MM.1S (cell line): ENCODE data around the gene TMA16.

Experiments used
- DNase-seq: peaks from one replicate; pipeline ENCODE4 v3.0.0-alpha.2; 2015
- H2AFZ ChIP-seq: fragments of 300-600 bp; sonication (generic); 2 replicates; pipeline ENCODE4 v1.6.0; 2016; ENCODE audit warnings: antibody characterized with exemption, low read length
- H3F3A ChIP-seq: fragments of 300-600 bp; sonication (generic); 2 replicates; pipeline ENCODE4 v1.6.1; 2016; ENCODE audit warnings: mild to moderate bottlenecking, antibody characterized with exemption, low read length, moderate library complexity, mixed read lengths; ENCODE audit not compliant: insufficient read depth
- H3K27ac ChIP-seq: fragments of 300-600 bp; sonication (generic); 2 replicates; pipeline ENCODE4 v1.5.1; 2016; ENCODE audit warnings: mild to moderate bottlenecking, low read length
- H3K27me3 ChIP-seq: fragments of 300-600 bp; sonication (generic); replicated peaks from 2 replicates; pipeline ENCODE4 v1.6.0; 2016; ENCODE audit warnings: low read length; ENCODE audit not compliant: insufficient read depth
- H3K36me3 ChIP-seq: fragments of 300-600 bp; sonication (generic); replicated peaks from 2 replicates; pipeline ENCODE4 v1.6.1; 2016; ENCODE audit warnings: mild to moderate bottlenecking, low read length, mixed read lengths; ENCODE audit not compliant: insufficient read depth
- H3K4me1 ChIP-seq: fragments of 300-600 bp; sonication (generic); 2 replicates; pipeline ENCODE4 v1.6.1; 2016; ENCODE audit warnings: low read length, mixed read lengths
- H3K4me2 ChIP-seq: fragments of 300-600 bp; sonication (generic); 2 replicates; pipeline ENCODE4 v1.6.0; 2016; ENCODE audit warnings: low read depth, low read length
- H3K4me3 ChIP-seq: fragments of 300-600 bp; sonication (generic); 2 replicates; pipeline ENCODE4 v1.5.1; 2016; ENCODE audit warnings: low read length, mixed read lengths
- H3K79me2 ChIP-seq: fragments of 300-600 bp; sonication (generic); 2 replicates; pipeline ENCODE4 v1.6.1; 2016; ENCODE audit warnings: mixed run types, low read length, mixed read lengths
- H3K9ac ChIP-seq: fragments of 300-600 bp; sonication (generic); 2 replicates; pipeline ENCODE4 v1.6.1; 2016; ENCODE audit warnings: low read length, mixed read lengths
- H3K9me2 ChIP-seq: fragments of 300-600 bp; sonication (generic); replicated peaks from 2 replicates; pipeline ENCODE4 v1.6.1; 2016; ENCODE audit warnings: mild to moderate bottlenecking, low read length, mixed read lengths; ENCODE audit not compliant: insufficient read depth
- H3K9me3 ChIP-seq: fragments of 300-600 bp; sonication (generic); replicated peaks from 2 replicates; pipeline ENCODE4 v1.6.1; 2016; ENCODE audit warnings: mild to moderate bottlenecking, low read length, mixed read lengths; ENCODE audit not compliant: insufficient read depth
- H4K20me1 ChIP-seq: fragments of 300-600 bp; sonication (generic); 2 replicates; pipeline ENCODE4 v1.6.1; 2016; ENCODE audit warnings: mild to moderate bottlenecking, low read length, moderate library complexity, mixed read lengths; ENCODE audit not compliant: insufficient read depth
- EZH2 ChIP-seq: fragments of 300-600 bp; sonication (generic); optimal IDR thresholded peaks from 2 replicates; pipeline ENCODE3; 2017; ENCODE audit warnings: low read depth, mild to moderate bottlenecking, antibody characterized with exemption, low read length, mixed read lengths
- EZH2phosphoT487 ChIP-seq: fragments of 300-600 bp; sonication (generic); IDR thresholded peaks from 2 replicates; pipeline ENCODE4 v1.6.1; 2018; ENCODE audit warnings: antibody characterized with exemption, low read length
- TF ChIP-seq, protein P1 (sequence below): fragments of 300-600 bp; sonication (generic); IDR thresholded peaks from 2 replicates; pipeline ENCODE4 v1.5.1; 2016; ENCODE audit warnings: antibody characterized with exemption, low read length, mixed read lengths

Gene TMA16

DNA sequence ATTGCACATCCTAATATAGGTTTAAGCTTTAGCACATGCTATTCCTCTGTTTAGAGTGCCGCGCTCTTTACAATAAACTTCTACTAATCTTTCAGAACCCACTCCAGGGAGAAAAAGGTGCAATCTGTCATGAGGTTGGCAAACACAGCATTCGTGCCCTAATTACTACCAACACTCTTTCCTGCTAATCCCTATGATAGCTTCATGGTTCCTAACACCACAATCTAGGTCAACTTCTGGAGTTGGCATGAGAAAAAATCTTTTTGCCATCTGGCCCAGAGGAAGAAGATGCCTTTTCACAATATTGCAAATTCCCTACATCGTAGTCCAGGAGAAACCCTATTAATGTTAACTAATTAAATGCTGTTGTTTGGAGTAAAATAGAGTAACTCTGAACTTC lies 39.6 kb downstream of the TMA16 start:
- Histone ChIP-seq H3K36me3 (no peaks in the 10 kb centered on the region), H3K4me3 (no peak overlapping the region), H3K27ac (no peak overlapping the region), H2AFZ (no peak overlapping the region), H3K9me2 (no peaks in the 10 kb centered on the region), H3K27me3 (no peaks in the 10 kb centered on the region), H3K9me3 (no peaks in the 10 kb centered on the region), H3K79me2 (no peaks in the 10 kb centered on the region), H3F3A (no peaks in the 10 kb centered on the region; the same call in 1 of the 2 replicates), H3K4me2 (no peak overlapping the region), H3K4me1 (no peaks in the 10 kb centered on the region), H4K20me1 (no peaks in the 10 kb centered on the region), H3K9ac (no peak overlapping the region)
- no peak for TF ChIP-seq EZH2
- no peak for TF ChIP-seq EZH2phosphoT487
- TF ChIP-seq, protein P1, sequence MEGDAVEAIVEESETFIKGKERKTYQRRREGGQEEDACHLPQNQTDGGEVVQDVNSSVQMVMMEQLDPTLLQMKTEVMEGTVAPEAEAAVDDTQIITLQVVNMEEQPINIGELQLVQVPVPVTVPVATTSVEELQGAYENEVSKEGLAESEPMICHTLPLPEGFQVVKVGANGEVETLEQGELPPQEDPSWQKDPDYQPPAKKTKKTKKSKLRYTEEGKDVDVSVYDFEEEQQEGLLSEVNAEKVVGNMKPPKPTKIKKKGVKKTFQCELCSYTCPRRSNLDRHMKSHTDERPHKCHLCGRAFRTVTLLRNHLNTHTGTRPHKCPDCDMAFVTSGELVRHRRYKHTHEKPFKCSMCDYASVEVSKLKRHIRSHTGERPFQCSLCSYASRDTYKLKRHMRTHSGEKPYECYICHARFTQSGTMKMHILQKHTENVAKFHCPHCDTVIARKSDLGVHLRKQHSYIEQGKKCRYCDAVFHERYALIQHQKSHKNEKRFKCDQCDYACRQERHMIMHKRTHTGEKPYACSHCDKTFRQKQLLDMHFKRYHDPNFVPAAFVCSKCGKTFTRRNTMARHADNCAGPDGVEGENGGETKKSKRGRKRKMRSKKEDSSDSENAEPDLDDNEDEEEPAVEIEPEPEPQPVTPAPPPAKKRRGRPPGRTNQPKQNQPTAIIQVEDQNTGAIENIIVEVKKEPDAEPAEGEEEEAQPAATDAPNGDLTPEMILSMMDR = no peak
- no peak for DNase-seq

DNA sequence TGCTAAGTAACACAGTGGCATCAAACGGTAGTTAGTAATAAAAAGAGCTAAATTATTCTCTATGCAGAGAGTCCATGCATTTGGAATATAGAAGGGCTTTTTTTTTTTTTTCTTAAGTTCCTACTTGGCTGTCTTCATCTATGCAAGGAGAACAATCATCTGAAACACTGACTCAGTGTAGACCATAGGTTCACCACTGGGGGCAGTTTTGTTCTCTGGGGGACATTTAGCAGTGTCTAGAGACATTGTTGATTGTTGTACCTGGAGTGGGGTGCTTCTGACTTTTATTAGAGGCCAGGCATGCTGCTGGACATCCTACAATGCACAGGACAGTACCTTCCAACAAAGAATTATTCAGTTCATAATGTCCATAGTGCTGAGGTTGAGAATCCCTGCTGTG lies 41.2 kb downstream of the TMA16 start:
- Histone ChIP-seq H3K9me2 (no peaks in the 10 kb centered on the region), H3F3A (no peaks in the 10 kb centered on the region; the same call in 1 of the 2 replicates), H3K27ac (no peak overlapping the region), H4K20me1 (no peaks in the 10 kb centered on the region), H3K36me3 (no peaks in the 10 kb centered on the region), H3K4me1 (no peaks in the 10 kb centered on the region), H3K79me2 (no peaks in the 10 kb centered on the region), H3K9ac (no peak overlapping the region), H3K9me3 (no peaks in the 10 kb centered on the region), H3K4me3 (no peak overlapping the region), H2AFZ (no peak overlapping the region), H3K27me3 (no peaks in the 10 kb centered on the region), H3K4me2 (no peak overlapping the region)
- no peak for DNase-seq
- TF ChIP-seq EZH2phosphoT487 (no peak), EZH2 (no peak)
- TF ChIP-seq, protein P1 = no peak; the same call in 1 of the 2 replicates

DNA sequence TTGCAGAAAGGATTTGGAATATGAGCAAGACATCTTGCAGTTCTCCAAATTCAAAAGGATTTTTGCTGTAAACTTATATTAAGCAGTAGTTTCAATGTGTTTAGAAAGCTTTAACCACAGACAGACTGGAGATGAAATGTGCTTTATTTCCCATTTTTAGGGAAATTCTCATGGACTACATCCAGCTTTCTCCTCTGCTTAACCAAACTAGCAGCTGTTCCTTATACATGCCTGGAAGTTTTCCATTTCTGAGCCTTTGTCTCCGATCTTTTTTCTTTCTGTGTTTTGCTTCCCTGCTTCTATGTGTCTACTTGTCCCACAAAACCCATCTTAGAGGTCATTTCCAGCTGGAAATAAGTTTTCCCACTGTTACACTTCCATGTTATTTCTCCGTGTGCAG lies 41.6 kb downstream of the TMA16 start:
- Histone ChIP-seq H3K9me3 (no peaks in the 10 kb centered on the region), H3K27me3 (no peaks in the 10 kb centered on the region), H3K4me1 (no peaks in the 10 kb centered on the region), H3K79me2 (no peaks in the 10 kb centered on the region), H2AFZ (no peak overlapping the region), H3F3A (no peaks in the 10 kb centered on the region; the same call in 1 of the 2 replicates), H3K27ac (no peak overlapping the region), H3K4me3 (no peak overlapping the region), H3K4me2 (no peak overlapping the region), H3K9ac (no peak overlapping the region), H3K9me2 (no peaks in the 10 kb centered on the region), H4K20me1 (no peaks in the 10 kb centered on the region), H3K36me3 (no peaks in the 10 kb centered on the region)
- DNase-seq = no peak
- TF ChIP-seq EZH2phosphoT487 = no peak
- TF ChIP-seq EZH2 = no peak
- TF ChIP-seq, protein P1 = no peak
